GM23338 (cell line): ENCODE results near the gene VEGFA. TPM values are rescaled to one million over a fixed set of nuclear protein-coding genes. Genes with fewer than 3 reads are reported as not detected.

Experiments used
- ATAC-seq: fragments of 200-7000 bp; cut with Tn5 transposase; 3 replicates; pipeline ENCODE4 v1.9.1; 2020
- DNase-seq: peaks from one replicate; pipeline ENCODE4 v3.0.0-alpha.2; 2015; ENCODE audit warnings: low spot score
- H2AFZ ChIP-seq: fragments of 200-600 bp; sonication (generic); 2 replicates; pipeline ENCODE4 v1.8.0; 2016; ENCODE audit warnings: antibody characterized with exemption, mild to moderate bottlenecking, moderate library complexity
- H3F3A ChIP-seq: fragments of 200-600 bp; sonication (generic); replicated peaks from 2 replicates; pipeline ENCODE4 v1.8.0; 2017; ENCODE audit warnings: antibody characterized with exemption, mixed run types, low read depth
- H3K27ac ChIP-seq: fragments of 200-600 bp; sonication (generic); 2 replicates; pipeline ENCODE4 v1.6.1; 2016; ENCODE audit warnings: low read depth
- H3K27me3 ChIP-seq: fragments of 200-600 bp; sonication (generic); 2 replicates; pipeline ENCODE4 v1.8.0; 2016; ENCODE audit warnings: mild to moderate bottlenecking, mixed run types, moderate library complexity; ENCODE audit not compliant: insufficient read depth
- H3K36me3 ChIP-seq: fragments of 200-600 bp; sonication (generic); 2 replicates; pipeline ENCODE4 v1.8.0; 2016; ENCODE audit warnings: mild to moderate bottlenecking; ENCODE audit not compliant: insufficient read depth
- H3K4me1 ChIP-seq: fragments of 200-600 bp; sonication (generic); 2 replicates; pipeline ENCODE4 v1.8.0; 2016; ENCODE audit warnings: mild to moderate bottlenecking, moderate library complexity; ENCODE audit not compliant: insufficient read depth
- H3K4me2 ChIP-seq: fragments of 200-600 bp; sonication (generic); 2 replicates; pipeline ENCODE4 v1.7.1; 2017; ENCODE audit warnings: mixed run types
- H3K4me3 ChIP-seq: fragments of 200-600 bp; sonication (generic); 2 replicates; pipeline ENCODE4 v1.6.1; 2016; ENCODE audit warnings: mixed run types
- H3K79me2 ChIP-seq: fragments of 200-600 bp; sonication (generic); replicated peaks from 2 replicates; pipeline ENCODE4 v1.8.0; 2017; ENCODE audit warnings: mild to moderate bottlenecking; ENCODE audit not compliant: insufficient read depth
- H3K9me2 ChIP-seq: fragments of 200-600 bp; sonication (generic); 2 replicates; pipeline ENCODE4 v1.8.0; 2017; ENCODE audit not compliant: insufficient read depth
- H4K20me1 ChIP-seq: fragments of 200-600 bp; sonication (generic); replicated peaks from 2 replicates; pipeline ENCODE4 v1.8.0; 2017; ENCODE audit warnings: mild to moderate bottlenecking; ENCODE audit not compliant: insufficient read depth
- H3K27ac Mint-ChIP-seq: 2 replicates; pipeline ENCODE4 v1.8.0; 2020; ENCODE audit warnings: inconsistent platforms, mild to moderate bottlenecking, moderate library complexity, mixed read lengths
- H3K27me3 Mint-ChIP-seq: 3 replicates; pipeline ENCODE4 v1.8.0; 2022; ENCODE audit warnings: low read depth, mild to moderate bottlenecking, moderate library complexity, mixed read lengths, inconsistent platforms; ENCODE audit not compliant: insufficient read depth, poor library complexity
- H3K36me3 Mint-ChIP-seq: 3 replicates; pipeline ENCODE4 v1.8.0; 2021; ENCODE audit warnings: low read depth, mild to moderate bottlenecking, inconsistent platforms, moderate library complexity, mixed read lengths
- H3K4me1 Mint-ChIP-seq: 3 replicates; pipeline ENCODE4 v1.8.0; 2020; ENCODE audit warnings: mild to moderate bottlenecking, inconsistent platforms, mixed read lengths
- H3K4me3 Mint-ChIP-seq: 3 replicates; pipeline ENCODE4 v1.8.0; 2021; ENCODE audit warnings: moderate library complexity, mild to moderate bottlenecking, inconsistent platforms, mixed read lengths
- H3K9me3 Mint-ChIP-seq: 3 replicates; pipeline ENCODE4 v1.8.0; 2020; ENCODE audit warnings: moderate library complexity, mild to moderate bottlenecking, inconsistent platforms, mixed read lengths
- CTCF ChIP-seq, 2 experiments: fragments of 200-600 bp in 1 of 2; sonication (generic) in 1 of 2; conservative IDR thresholded peaks; 2 replicates each; pipeline versions ENCODE4 v1.5.1 to v1.6.1; 2016 to 2017; ENCODE audit warnings: antibody characterized with exemption in 2 of 2, low read depth in 2 of 2, mild to moderate bottlenecking in 2 of 2, moderate library complexity in 1 of 2
- ETS1 ChIP-seq: IDR thresholded peaks from 2 replicates; pipeline ENCODE4 v1.6.1; 2016; ENCODE audit warnings: antibody characterized with exemption
- EZH2 ChIP-seq: fragments of 200-600 bp; sonication (generic); IDR thresholded peaks from one replicate; pipeline ENCODE4 v1.8.0; 2017; ENCODE audit warnings: antibody characterized with exemption, mild to moderate bottlenecking, low read depth; ENCODE audit not compliant: unreplicated experiment
- EZH2phosphoT487 ChIP-seq: fragments of 200-600 bp; sonication (generic); IDR thresholded peaks from one replicate; pipeline ENCODE4 v1.8.1; 2018; ENCODE audit warnings: antibody characterized with exemption; ENCODE audit not compliant: unreplicated experiment
- JUNB ChIP-seq: IDR thresholded peaks from one replicate; pipeline ENCODE4 v1.6.1; 2016; ENCODE audit warnings: antibody characterized with exemption; ENCODE audit not compliant: unreplicated experiment
- NANOG ChIP-seq: IDR thresholded peaks from 2 replicates; pipeline ENCODE4 v1.6.1; 2016; ENCODE audit warnings: antibody characterized with exemption, borderline replicate concordance
- POLR2AphosphoS5 ChIP-seq: IDR thresholded peaks from 2 replicates; pipeline ENCODE4 v1.6.1; 2016; ENCODE audit warnings: antibody characterized with exemption, low read depth
- REST ChIP-seq: IDR thresholded peaks from one replicate; pipeline ENCODE4 v1.6.1; 2018; ENCODE audit warnings: antibody characterized with exemption; ENCODE audit not compliant: unreplicated experiment
- STAT1 ChIP-seq: IDR thresholded peaks from one replicate; pipeline ENCODE4 v1.6.1; 2016; ENCODE audit warnings: antibody characterized with exemption; ENCODE audit not compliant: unreplicated experiment
- ZNF114 ChIP-seq: fragments of 250-450 bp; sonication (Bioruptor Pico); IDR thresholded peaks from 2 replicates; pipeline ENCODE4 v1.5.0; 2020; ENCODE audit warnings: mild to moderate bottlenecking, moderate library complexity
- ZNF331 ChIP-seq: fragments of 250-450 bp; sonication (Bioruptor Pico); IDR thresholded peaks from 2 replicates; pipeline ENCODE4 v1.5.0; 2020; ENCODE audit warnings: low read depth, mild to moderate bottlenecking, moderate library complexity
- ZNF462 ChIP-seq: fragments of 250-450 bp; sonication (Bioruptor Pico); IDR thresholded peaks from 2 replicates; pipeline ENCODE4 v1.5.0; 2020; ENCODE audit warnings: mild to moderate bottlenecking, moderate library complexity
- polyA plus RNA-seq: library from polyadenylated mRNA; unstranded; fragments of >200 nt; fragmentation: Nextera tagmentation; extraction: Ambion mirVana; gene quantifications from 2 replicates; pipeline ENCODE4 v1.2.1, GENCODE V29; 2016
- total RNA-seq: library from RNA; depleted of rRNA; stranded (reverse); fragments of >200 nt; shearing (Covaris generic); gene quantifications from 2 replicates; pipeline ENCODE4 v1.2.3, GENCODE V29; 2014

Gene VEGFA
- total and polyA plus RNA-seq, 2 experiments from 2014 or later, result 10.9 to 61.1 TPM

DNA sequence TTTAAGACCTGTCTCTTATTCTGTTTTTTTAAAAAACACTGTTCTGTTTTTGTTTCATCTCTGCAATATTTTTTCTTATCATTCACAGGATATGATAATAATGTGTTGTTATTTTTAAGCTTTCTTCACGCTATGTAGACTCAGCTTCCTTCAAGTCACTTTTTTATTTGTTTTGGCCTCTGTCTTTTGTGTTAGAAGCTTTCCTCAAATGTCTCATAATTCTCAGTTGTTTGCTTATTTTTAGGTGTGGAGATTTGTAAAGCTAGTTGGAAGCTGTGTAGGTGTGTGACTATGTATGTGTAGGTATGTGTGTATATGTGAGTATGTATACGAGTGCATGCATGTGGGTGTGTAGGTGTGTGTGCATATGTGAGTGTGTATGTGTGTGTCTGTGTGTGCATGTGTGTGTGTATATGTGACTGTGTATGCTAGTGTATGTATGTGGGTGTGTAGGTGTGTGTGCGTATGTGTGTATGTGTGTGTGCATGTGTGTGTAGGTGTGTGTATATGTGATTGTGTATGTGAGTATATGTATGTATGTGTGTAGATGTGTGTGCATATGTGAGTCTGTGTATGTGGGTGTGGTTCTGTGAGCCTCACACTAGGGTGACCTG lies 16.3 kb upstream of the VEGFA start (continued):
- TF ChIP-seq STAT1, result no peak

DNA sequence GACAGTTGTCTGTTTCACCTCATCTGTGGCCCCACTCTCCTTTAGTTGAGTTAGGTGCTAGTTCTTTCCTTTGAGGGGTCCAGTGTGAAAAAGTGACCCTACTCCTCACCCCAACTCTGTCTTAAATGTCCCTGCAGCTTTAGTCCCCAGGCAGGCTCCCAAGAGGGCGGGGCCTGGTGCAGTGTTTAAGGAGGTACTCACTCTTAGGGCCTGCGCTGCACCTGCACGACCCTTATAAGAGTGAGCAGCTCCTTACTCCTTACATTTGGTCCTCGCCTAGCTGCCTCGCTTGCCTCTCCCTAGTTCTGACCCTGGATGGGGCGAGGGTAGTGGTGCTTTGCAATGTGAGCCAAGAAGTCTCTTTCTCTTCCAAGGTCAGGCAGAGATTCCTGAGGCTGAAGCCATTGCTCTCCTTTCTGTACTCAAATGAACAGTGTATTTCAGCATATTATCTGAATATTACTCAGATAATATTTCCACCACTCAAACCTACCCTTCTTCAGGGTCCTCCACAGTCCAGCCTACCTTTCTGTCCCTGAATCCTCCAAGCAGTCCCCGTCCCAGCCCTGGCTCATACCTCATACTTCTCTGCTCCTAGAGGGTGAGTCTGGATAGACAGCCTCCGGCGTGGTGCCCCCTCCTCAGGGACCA lies 11.9 kb upstream of the VEGFA start:
- H3K27ac ChIP-seq, result no peak overlapping the region
- H3K4me2 ChIP-seq, result no peak overlapping the region
- no peaks in the 10 kb centered on the region for H3K9me3 Mint-ChIP-seq
- peak overlapping the region; percentile 84 for H2AFZ ChIP-seq
- no peak overlapping the region for H3K4me3 Mint-ChIP-seq
- no peak overlapping the region for H3K4me3 ChIP-seq
- no peaks in the 10 kb centered on the region for H3K36me3 ChIP-seq
- no peaks in the 10 kb centered on the region for H3K36me3 Mint-ChIP-seq
- H3K27ac Mint-ChIP-seq, result no peak overlapping the region
- no peaks in the 10 kb centered on the region for H4K20me1 ChIP-seq
- H3K4me1 Mint-ChIP-seq, result peaks cover 20% of the 10 kb centered on the region
- no peaks in the 10 kb centered on the region for H3F3A ChIP-seq
- H3K27me3 Mint-ChIP-seq, result peaks cover 6% of the 10 kb centered on the region
- ATAC-seq (peak; percentile 5; the same call in 1 of the 3 replicates), DNase-seq (no peak)
- no peaks in the 10 kb centered on the region for H3K9me2 ChIP-seq
- H3K79me2 ChIP-seq, result no peaks in the 10 kb centered on the region
- H3K27me3 ChIP-seq, result no peaks in the 10 kb centered on the region
- peaks cover 10% of the 10 kb centered on the region for H3K4me1 ChIP-seq
- TF ChIP-seq ZNF331 (CRISPR knock-in tag) (no peak), POLR2AphosphoS5 (no peak), ZNF114 (CRISPR knock-in tag) (no peak), ZNF462 (no peak), CTCF (conservative IDR thresholded peaks at IDR 0.05; ENCODE audit: low read depth in 2 of 2) (no peak), JUNB (no peak), STAT1 (no peak), ETS1 (no peak), REST (no peak), EZH2 (no peak), NANOG (no peak), EZH2phosphoT487 (no peak)
